ENCODE measurements around the gene CENPV. TPM values are rescaled to one million over a fixed set of nuclear protein-coding genes. Genes with fewer than 3 reads are reported as not detected.
A peak's percentile ranks its signal among the peaks of the same experiment; 100 is the strongest.

Gene CENPV
- total and polyA plus RNA-seq, 2 of the 13 experiments (the other 11 are each of a cell fraction or from before 2014, with no cell fraction given): 193 to 292 TPM

DNA sequence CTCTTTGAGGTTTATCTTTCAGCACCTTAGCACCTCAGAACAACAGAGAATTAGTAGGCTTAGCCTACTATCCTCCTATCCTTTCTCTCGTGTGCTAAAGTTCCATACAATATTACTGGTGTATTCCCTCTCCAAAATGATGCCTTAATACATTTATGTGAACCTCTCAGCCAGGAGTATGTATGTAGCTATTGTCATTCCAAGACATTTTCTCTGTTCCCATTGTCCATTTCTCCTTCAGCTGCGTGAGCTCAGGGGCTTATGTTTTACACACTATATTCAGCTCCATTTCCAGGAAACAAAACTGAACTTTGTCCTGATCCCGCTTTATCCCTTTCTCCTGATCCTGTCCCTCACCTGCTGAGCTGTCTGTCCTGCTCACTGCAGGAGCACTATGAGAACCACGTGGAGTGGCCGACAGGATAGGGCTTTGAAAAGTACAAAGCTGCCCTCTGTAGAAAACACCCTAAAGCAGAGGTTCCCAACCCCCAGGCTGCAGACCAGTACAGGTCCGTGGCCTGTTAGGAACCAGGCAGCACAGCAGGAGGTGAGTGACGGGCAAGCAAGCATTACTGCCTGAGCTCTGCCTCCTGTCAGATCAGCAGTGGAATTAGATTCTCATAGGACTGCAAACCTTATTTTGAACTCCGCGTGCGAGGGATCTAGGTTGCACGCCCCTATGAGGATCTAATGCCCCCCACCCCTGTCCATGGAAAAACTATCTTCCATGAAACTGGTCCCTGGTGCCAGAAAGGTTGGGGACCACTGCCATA is 55.7 kb downstream of the CENPV start (continued):
- TF ChIP-seq BORCS8-MEF2B (CRISPR knock-in tag; IDR thresholded peaks at IDR 0.05): 0 out of 2 replicates have a peak, but pooled peaks have one; percentile 42
- no peak for TF ChIP-seq ZNF329 (CRISPR knock-in tag; IDR thresholded peaks at IDR 0.05; ENCODE audit: low read depth)
- no peak for TF ChIP-seq ZNF703 (CRISPR knock-in tag; IDR thresholded peaks at IDR 0.05; ENCODE audit: borderline replicate concordance)
- TF ChIP-seq, protein P1, sequence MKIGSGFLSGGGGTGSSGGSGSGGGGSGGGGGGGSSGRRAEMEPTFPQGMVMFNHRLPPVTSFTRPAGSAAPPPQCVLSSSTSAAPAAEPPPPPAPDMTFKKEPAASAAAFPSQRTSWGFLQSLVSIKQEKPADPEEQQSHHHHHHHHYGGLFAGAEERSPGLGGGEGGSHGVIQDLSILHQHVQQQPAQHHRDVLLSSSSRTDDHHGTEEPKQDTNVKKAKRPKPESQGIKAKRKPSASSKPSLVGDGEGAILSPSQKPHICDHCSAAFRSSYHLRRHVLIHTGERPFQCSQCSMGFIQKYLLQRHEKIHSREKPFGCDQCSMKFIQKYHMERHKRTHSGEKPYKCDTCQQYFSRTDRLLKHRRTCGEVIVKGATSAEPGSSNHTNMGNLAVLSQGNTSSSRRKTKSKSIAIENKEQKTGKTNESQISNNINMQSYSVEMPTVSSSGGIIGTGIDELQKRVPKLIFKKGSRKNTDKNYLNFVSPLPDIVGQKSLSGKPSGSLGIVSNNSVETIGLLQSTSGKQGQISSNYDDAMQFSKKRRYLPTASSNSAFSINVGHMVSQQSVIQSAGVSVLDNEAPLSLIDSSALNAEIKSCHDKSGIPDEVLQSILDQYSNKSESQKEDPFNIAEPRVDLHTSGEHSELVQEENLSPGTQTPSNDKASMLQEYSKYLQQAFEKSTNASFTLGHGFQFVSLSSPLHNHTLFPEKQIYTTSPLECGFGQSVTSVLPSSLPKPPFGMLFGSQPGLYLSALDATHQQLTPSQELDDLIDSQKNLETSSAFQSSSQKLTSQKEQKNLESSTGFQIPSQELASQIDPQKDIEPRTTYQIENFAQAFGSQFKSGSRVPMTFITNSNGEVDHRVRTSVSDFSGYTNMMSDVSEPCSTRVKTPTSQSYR (CRISPR knock-in tag; IDR thresholded peaks at IDR 0.05; ENCODE audit: borderline replicate concordance): peak; percentile 52; the same call in 1 of the 2 replicates
- no peak for TF ChIP-seq PLRG1 (conservative IDR thresholded peaks at IDR 0.05)
- no peak for TF ChIP-seq ZSCAN25 (CRISPR knock-in tag; IDR thresholded peaks at IDR 0.05)
- 0 out of 2 replicates have a peak, but pooled peaks have one; percentile 69 for TF ChIP-seq CCDC6 (CRISPR knock-in tag; IDR thresholded peaks at IDR 0.05)
- TF ChIP-seq KAT2B (IDR thresholded peaks at IDR 0.05; ENCODE audit: borderline replicate concordance, low read depth, low read length): no peak
- no peak; the same call in 1 of the 2 replicates for TF ChIP-seq ZNF747 (CRISPR knock-in tag; IDR thresholded peaks at IDR 0.05; ENCODE audit: borderline replicate concordance)
- no peak for TF ChIP-seq ZNF570 (CRISPR knock-in tag; IDR thresholded peaks at IDR 0.05; ENCODE audit: borderline replicate concordance)
- TF ChIP-seq ZBED4 (CRISPR knock-in tag; IDR thresholded peaks at IDR 0.05; ENCODE audit: borderline replicate concordance): no peak; the same call in 1 of the 2 replicates
- peak; percentile 21; the same call in 1 of the 2 replicates for TF ChIP-seq HMG20A (CRISPR knock-in tag; IDR thresholded peaks at IDR 0.05; ENCODE audit: borderline replicate concordance)
- TF ChIP-seq ZBTB34 (CRISPR knock-in tag; IDR thresholded peaks at IDR 0.05): peak; percentile 90; the same call in 1 of the 2 replicates
- no peak for TF ChIP-seq ZNF749 (CRISPR knock-in tag; IDR thresholded peaks at IDR 0.05; ENCODE audit: borderline replicate concordance)
- TF ChIP-seq NR2F1 (CRISPR knock-in tag; IDR thresholded peaks at IDR 0.05): no peak
- TF ChIP-seq ATF5 (CRISPR knock-in tag; IDR thresholded peaks at IDR 0.05; ENCODE audit: low read depth): no peak
- TF ChIP-seq ZNF30 (CRISPR knock-in tag; IDR thresholded peaks at IDR 0.05): no peak

Data from HepG2 (cell line).